Astrocyte (in vitro differentiated cells and primary cell): ENCODE data around the gene ZNF827. TPM values are rescaled to one million over a fixed set of nuclear protein-coding genes. Genes with fewer than 3 reads are reported as not detected.

Source experiments
- DNase-seq: peaks from one replicate; pipeline ENCODE4 v3.0.0-alpha.2; 2010; ENCODE audit warnings: low read depth
- FAIRE-seq: peaks from 2 replicates; lab custom pipeline; 2011; peaks lifted over from hg19 to GRCh38; lab: Jason Lieb, UNC
- H2AFZ ChIP-seq: 2 replicates; pipeline ENCODE4 v1.6.0; 2012; ENCODE audit warnings: low read depth, low read length, inconsistent platforms
- H3K27ac ChIP-seq: 2 replicates; pipeline ENCODE4 v1.5.1; 2011; ENCODE audit warnings: low read depth, low read length, inconsistent platforms
- H3K27me3 ChIP-seq: 2 replicates; pipeline ENCODE4 v1.6.0; 2011; ENCODE audit warnings: low read length, inconsistent platforms; ENCODE audit not compliant: insufficient read depth
- H3K36me3 ChIP-seq: 2 replicates; pipeline ENCODE4 v1.5.1; 2011; ENCODE audit warnings: low read length, inconsistent platforms; ENCODE audit not compliant: insufficient read depth
- H3K4me1 ChIP-seq: 2 replicates; pipeline ENCODE4 v1.5.1; 2011; ENCODE audit warnings: low read length, inconsistent platforms; ENCODE audit not compliant: insufficient read depth
- H3K4me2 ChIP-seq: 2 replicates; pipeline ENCODE4 v1.6.0; 2012; ENCODE audit warnings: low read length, inconsistent platforms
- H3K4me3 ChIP-seq: 2 replicates; pipeline ENCODE4 v1.5.1; 2011; ENCODE audit warnings: low read depth, mild to moderate bottlenecking, low read length, inconsistent platforms; ENCODE audit not compliant: insufficient read depth
- H3K79me2 ChIP-seq: 2 replicates; pipeline ENCODE4 v1.6.0; 2012; ENCODE audit warnings: mild to moderate bottlenecking, low read length, inconsistent platforms; ENCODE audit not compliant: insufficient read depth
- H3K9ac ChIP-seq: 2 replicates; pipeline ENCODE4 v1.6.0; 2012; ENCODE audit warnings: mild to moderate bottlenecking, low read length, inconsistent platforms
- H3K9me3 ChIP-seq: 2 replicates; pipeline ENCODE4 v1.5.1; 2012; ENCODE audit warnings: low read depth, mild to moderate bottlenecking, low read length, inconsistent platforms; ENCODE audit not compliant: insufficient read depth
- H4K20me1 ChIP-seq: 2 replicates; pipeline ENCODE4 v1.6.0; 2012; ENCODE audit warnings: low read length, inconsistent platforms; ENCODE audit not compliant: insufficient read depth
- H3K27ac Mint-ChIP-seq: one replicate; pipeline ENCODE4 v1.8.0; 2021; ENCODE audit warnings: mild to moderate bottlenecking, mixed read lengths; ENCODE audit not compliant: unreplicated experiment
- H3K27me3 Mint-ChIP-seq: one replicate; pipeline ENCODE4 v1.8.0; 2021; ENCODE audit warnings: low read depth, mixed read lengths; ENCODE audit not compliant: unreplicated experiment
- H3K36me3 Mint-ChIP-seq: one replicate; pipeline ENCODE4 v1.8.0; 2021; ENCODE audit warnings: low read depth, mixed read lengths; ENCODE audit not compliant: unreplicated experiment
- H3K4me1 Mint-ChIP-seq: one replicate; pipeline ENCODE4 v1.8.0; 2021; ENCODE audit warnings: low read depth, mixed read lengths; ENCODE audit not compliant: unreplicated experiment
- H3K4me3 Mint-ChIP-seq: one replicate; pipeline ENCODE4 v1.8.0; 2021; ENCODE audit warnings: mild to moderate bottlenecking, moderate library complexity, mixed read lengths; ENCODE audit not compliant: unreplicated experiment
- H3K9me3 Mint-ChIP-seq: one replicate; pipeline ENCODE4 v1.8.0; 2021; ENCODE audit warnings: mild to moderate bottlenecking, mixed read lengths; ENCODE audit not compliant: unreplicated experiment
- EZH2 ChIP-seq: IDR thresholded peaks from 2 replicates; pipeline ENCODE4 v1.6.1; 2012; ENCODE audit warnings: mild to moderate bottlenecking, low read length, inconsistent platforms; ENCODE audit not compliant: insufficient read depth
- total RNA-seq: library from RNA; stranded (reverse); gene quantifications from 2 replicates; pipeline ENCODE4 v1.2.1, GENCODE V29; 2021
- TF ChIP-seq, protein P1 (sequence below): IDR thresholded peaks from 2 replicates; pipeline ENCODE4 v1.5.1; 2011; ENCODE audit warnings: low read depth, mild to moderate bottlenecking, inconsistent platforms, low read length, moderate library complexity; ENCODE audit not compliant: insufficient read depth

ZNF827 gene
- total RNA-seq, 1 donor from 2014 or later = 39.7 TPM

DNA sequence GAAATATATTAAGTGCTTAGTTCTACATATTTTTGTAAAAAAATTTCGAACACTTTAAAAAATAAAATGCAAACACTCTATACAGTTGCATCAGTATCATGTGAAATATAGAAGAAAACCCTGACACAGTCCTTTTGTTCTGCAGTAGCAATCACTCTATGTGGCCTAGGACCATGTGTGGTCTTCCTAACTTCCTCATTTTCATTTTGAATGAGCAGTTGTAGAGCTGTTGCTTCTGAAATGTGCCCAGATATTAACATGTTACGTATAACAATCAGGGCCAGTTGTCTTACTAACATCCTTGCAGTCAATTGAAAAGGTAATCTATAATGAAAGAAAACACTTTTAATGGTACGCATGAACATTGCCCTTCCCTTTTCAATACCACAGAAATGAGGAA lies 107.9 kb downstream of the ZNF827 start:
- no peak overlapping the region for H3K27ac ChIP-seq
- Mint-ChIP-seq H3K4me3 (no peak overlapping the region), H3K27me3 (no peaks in the 10 kb centered on the region)

DNA sequence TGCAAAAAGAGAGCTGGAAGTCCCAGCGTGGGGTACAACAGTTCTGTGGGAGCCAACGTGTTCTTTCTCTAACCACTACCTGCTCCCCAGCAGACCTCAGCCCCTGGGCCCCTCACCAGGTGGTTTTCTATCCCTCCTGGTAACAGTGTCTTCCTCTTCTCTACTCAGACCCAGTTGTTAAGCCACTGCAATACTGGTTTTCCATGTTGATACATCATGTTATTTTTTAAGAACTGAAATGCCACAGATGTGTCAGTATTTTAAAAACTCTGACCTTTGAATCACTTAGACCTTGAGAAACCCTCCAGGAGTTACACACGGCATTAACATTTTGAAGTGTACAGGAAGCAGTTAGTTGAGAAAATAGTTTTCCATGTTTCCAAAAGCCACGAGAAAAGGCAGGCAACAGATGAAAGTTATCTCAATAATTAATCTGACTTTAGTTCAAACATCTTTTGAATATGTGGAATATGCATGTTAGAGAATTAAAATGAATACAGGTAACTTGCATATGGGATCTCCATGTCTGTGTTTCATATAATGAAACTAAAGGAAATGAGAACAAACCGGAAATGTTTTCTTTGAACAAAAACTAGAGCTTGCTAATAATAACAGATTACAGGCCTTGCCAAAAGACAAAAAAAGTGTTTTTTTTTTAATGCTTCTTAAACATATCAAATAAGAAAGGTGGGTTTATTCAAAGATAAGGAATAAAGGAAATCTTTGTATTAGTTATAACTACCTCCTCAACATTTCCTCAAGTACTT lies 108.8 kb downstream of the ZNF827 start:
- H3K36me3 Mint-ChIP-seq = peaks cover 9% of the 10 kb centered on the region
- H3K4me1 Mint-ChIP-seq = peaks cover 6% of the 10 kb centered on the region
- no peaks in the 10 kb centered on the region for H3K27me3 Mint-ChIP-seq
- H3K9me3 Mint-ChIP-seq = no peaks in the 10 kb centered on the region
- no peak overlapping the region for H3K27ac ChIP-seq
- no peak overlapping the region for H3K9ac ChIP-seq
- H3K27me3 ChIP-seq = no peaks in the 10 kb centered on the region
- no peaks in the 10 kb centered on the region for H4K20me1 ChIP-seq
- no peaks in the 10 kb centered on the region for H3K79me2 ChIP-seq
- DNase-seq = no peak
- no peak overlapping the region for H3K4me3 Mint-ChIP-seq
- FAIRE-seq = no peak
- peak overlapping the region; percentile 31 for H3K4me2 ChIP-seq
- H3K4me3 ChIP-seq = no peak overlapping the region
- TF ChIP-seq, protein P1, sequence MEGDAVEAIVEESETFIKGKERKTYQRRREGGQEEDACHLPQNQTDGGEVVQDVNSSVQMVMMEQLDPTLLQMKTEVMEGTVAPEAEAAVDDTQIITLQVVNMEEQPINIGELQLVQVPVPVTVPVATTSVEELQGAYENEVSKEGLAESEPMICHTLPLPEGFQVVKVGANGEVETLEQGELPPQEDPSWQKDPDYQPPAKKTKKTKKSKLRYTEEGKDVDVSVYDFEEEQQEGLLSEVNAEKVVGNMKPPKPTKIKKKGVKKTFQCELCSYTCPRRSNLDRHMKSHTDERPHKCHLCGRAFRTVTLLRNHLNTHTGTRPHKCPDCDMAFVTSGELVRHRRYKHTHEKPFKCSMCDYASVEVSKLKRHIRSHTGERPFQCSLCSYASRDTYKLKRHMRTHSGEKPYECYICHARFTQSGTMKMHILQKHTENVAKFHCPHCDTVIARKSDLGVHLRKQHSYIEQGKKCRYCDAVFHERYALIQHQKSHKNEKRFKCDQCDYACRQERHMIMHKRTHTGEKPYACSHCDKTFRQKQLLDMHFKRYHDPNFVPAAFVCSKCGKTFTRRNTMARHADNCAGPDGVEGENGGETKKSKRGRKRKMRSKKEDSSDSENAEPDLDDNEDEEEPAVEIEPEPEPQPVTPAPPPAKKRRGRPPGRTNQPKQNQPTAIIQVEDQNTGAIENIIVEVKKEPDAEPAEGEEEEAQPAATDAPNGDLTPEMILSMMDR = no peak
- no peak for TF ChIP-seq EZH2
- H3K9me3 ChIP-seq = no peaks in the 10 kb centered on the region
- H3K27ac Mint-ChIP-seq = no peak overlapping the region
- peaks cover 4% of the 10 kb centered on the region for H3K36me3 ChIP-seq
- H3K4me1 ChIP-seq = no peaks in the 10 kb centered on the region
- H2AFZ ChIP-seq = no peak overlapping the region

More for the DNA sequence above, 107.9 kb downstream of the ZNF827 start:
- no peak overlapping the region for H2AFZ ChIP-seq
- DNase-seq (no peak), FAIRE-seq (no peak)
- no peaks in the 10 kb centered on the region for H3K27me3 ChIP-seq
- H3K9me3 Mint-ChIP-seq = no peaks in the 10 kb centered on the region
- no peaks in the 10 kb centered on the region for H3K9me3 ChIP-seq
- H3K4me3 ChIP-seq = no peak overlapping the region
- no peaks in the 10 kb centered on the region for H3K4me1 ChIP-seq
- peaks cover 6% of the 10 kb centered on the region for H3K4me1 Mint-ChIP-seq
- no peaks in the 10 kb centered on the region for H3K36me3 ChIP-seq
- no peak overlapping the region for H3K27ac Mint-ChIP-seq
- peaks cover 9% of the 10 kb centered on the region for H3K36me3 Mint-ChIP-seq
- no peak overlapping the region for H3K9ac ChIP-seq
- TF ChIP-seq, protein P1 = no peak
- TF ChIP-seq EZH2 = no peak
- no peaks in the 10 kb centered on the region for H4K20me1 ChIP-seq
- no peaks in the 10 kb centered on the region for H3K79me2 ChIP-seq
- no peak overlapping the region for H3K4me2 ChIP-seq
